SH-SY5Y (cell line): ENCODE data around the gene MYO18B.

ENCODE experiments used
- GATA2 ChIP-seq: IDR thresholded peaks from 2 replicates; pipeline ENCODE4 v1.6.1; 2011; ENCODE audit warnings: mild to moderate bottlenecking, low read depth, low read length
- GATA3 ChIP-seq: IDR thresholded peaks from 2 replicates; pipeline ENCODE4 v1.6.1; 2011; ENCODE audit warnings: low read depth, mild to moderate bottlenecking, low read length, moderate library complexity

DNA sequence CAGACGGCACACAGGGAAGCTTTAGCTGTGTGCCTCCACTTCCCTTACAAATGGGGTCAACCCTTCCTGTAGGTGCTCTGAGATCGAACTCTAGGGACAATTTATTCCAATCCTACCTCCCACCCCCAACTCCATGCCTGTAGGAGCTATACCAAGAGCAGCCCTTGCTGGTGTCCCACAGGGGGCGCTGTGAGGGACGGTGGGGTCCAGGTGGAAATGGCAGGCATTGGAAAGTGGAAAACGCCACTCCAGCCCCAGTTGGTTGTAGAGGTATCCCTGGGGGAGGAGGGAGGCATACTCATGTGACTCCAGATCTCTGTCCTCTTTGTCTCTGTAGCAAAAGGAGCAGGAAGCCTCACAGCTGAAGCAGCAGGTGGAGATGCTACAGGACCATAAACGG lies 161.3 kb downstream of the MYO18B start:
- TF ChIP-seq GATA2 (no peak), GATA3 (no peak)
